Nephron (organoid): Measurements from ENCODE around the gene IFIH1.

ENCODE experiments used
- H3K27ac Mint-ChIP-seq, 3 experiments: 2 replicates each; pipeline ENCODE4 v1.8.0; 2020; ENCODE audit warnings: mixed read lengths in 3 of 3, mild to moderate bottlenecking in 2 of 3, moderate library complexity in 1 of 3
- H3K27me3 Mint-ChIP-seq: 2 replicates; pipeline ENCODE4 v1.8.0; 2021; ENCODE audit warnings: low read depth, mild to moderate bottlenecking, moderate library complexity, mixed read lengths
- H3K36me3 Mint-ChIP-seq: 2 replicates; pipeline ENCODE4 v1.8.0; 2020; ENCODE audit warnings: low read depth, mixed read lengths
- H3K4me1 Mint-ChIP-seq: 2 replicates; pipeline ENCODE4 v1.8.0; 2020; ENCODE audit warnings: mixed read lengths
- H3K4me3 Mint-ChIP-seq, 3 experiments: 2 replicates each; pipeline ENCODE4 v1.8.0; 2020; ENCODE audit warnings: mild to moderate bottlenecking in 3 of 3, mixed read lengths in 3 of 3, moderate library complexity in 2 of 3
- H3K9me3 Mint-ChIP-seq: 2 replicates; pipeline ENCODE4 v1.8.0; 2020; ENCODE audit warnings: mixed read lengths
- CTCF ChIP-seq, 3 experiments: fragments of 200-600 bp; sonication (generic); IDR thresholded peaks; one replicate each; pipeline ENCODE4 v1.5.0; 2021; ENCODE audit warnings: antibody characterized with exemption in 3 of 3; ENCODE audit not compliant: unreplicated experiment in 3 of 3

Gene IFIH1

GRCh38 chr2:162265666-162266459 is 52.6 kb downstream of the IFIH1 start:
- Mint-ChIP-seq H3K4me3 (no peak overlapping the region), H3K27ac (peak overlapping the region in 1 of 3 experiments; percentile 45), H3K36me3 (no peaks in the 10 kb centered on the region), H3K27me3 (no peaks in the 10 kb centered on the region), H3K9me3 (no peaks in the 10 kb centered on the region), H3K4me1 (peaks cover 17% of the 10 kb centered on the region)
- no peak for TF ChIP-seq CTCF (IDR thresholded peaks at IDR 0.05; ENCODE audit: unreplicated experiment in 3 of 3)

- Mint-ChIP-seq H3K4me1 (peaks cover 26% of the 10 kb centered on the region), H3K27me3 (no peaks in the 10 kb centered on the region), H3K4me3 (no peak overlapping the region), H3K9me3 (no peaks in the 10 kb centered on the region), H3K27ac (peak overlapping the region in 2 of 3 experiments; percentile 45 to 50), H3K36me3 (no peaks in the 10 kb centered on the region)
- no peak for TF ChIP-seq CTCF (IDR thresholded peaks at IDR 0.05; ENCODE audit: unreplicated experiment in 3 of 3)
These were observed 57.2 kb downstream of the IFIH1 start for GRCh38 chr2:162261032-162261945.

GRCh38 chr2:162258686-162259085 is 59.8 kb downstream of the IFIH1 start:
- no peaks in the 10 kb centered on the region for H3K9me3 Mint-ChIP-seq
- H3K27ac Mint-ChIP-seq, result no peak overlapping the region
- no peak for TF ChIP-seq CTCF (IDR thresholded peaks at IDR 0.05; ENCODE audit: unreplicated experiment in 3 of 3)
- no peak overlapping the region for H3K4me3 Mint-ChIP-seq
- H3K36me3 Mint-ChIP-seq, result no peaks in the 10 kb centered on the region
- H3K27me3 Mint-ChIP-seq, result no peaks in the 10 kb centered on the region
- peaks cover 31% of the 10 kb centered on the region for H3K4me1 Mint-ChIP-seq

GRCh38 chr2:162258169-162258568 is 60.3 kb downstream of the IFIH1 start:
- H3K4me3 Mint-ChIP-seq, result no peak overlapping the region
- H3K9me3 Mint-ChIP-seq, result no peaks in the 10 kb centered on the region
- peaks cover 34% of the 10 kb centered on the region for H3K4me1 Mint-ChIP-seq
- peak overlapping the region in 1 of 3 experiments; percentile 17 for H3K27ac Mint-ChIP-seq
- H3K27me3 Mint-ChIP-seq, result no peaks in the 10 kb centered on the region
- TF ChIP-seq CTCF (IDR thresholded peaks at IDR 0.05; ENCODE audit: unreplicated experiment in 3 of 3), result no peak
- no peaks in the 10 kb centered on the region for H3K36me3 Mint-ChIP-seq

GRCh38 chr2:162257425-162257824 is 61.1 kb downstream of the IFIH1 start:
- H3K9me3 Mint-ChIP-seq, result no peaks in the 10 kb centered on the region
- peaks cover 39% of the 10 kb centered on the region for H3K4me1 Mint-ChIP-seq
- peak overlapping the region in 1 of 3 experiments; percentile 17 for H3K27ac Mint-ChIP-seq
- no peak for TF ChIP-seq CTCF (IDR thresholded peaks at IDR 0.05; ENCODE audit: unreplicated experiment in 3 of 3)
- H3K4me3 Mint-ChIP-seq, result no peak overlapping the region
- H3K27me3 Mint-ChIP-seq, result no peaks in the 10 kb centered on the region
- no peaks in the 10 kb centered on the region for H3K36me3 Mint-ChIP-seq
